ENCODE measurements around the gene METTL26. TPM values are rescaled to one million over a fixed set of nuclear protein-coding genes. Genes with fewer than 3 reads are reported as not detected.

METTL26 gene
- total and polyA plus RNA-seq, 9 of the 15 experiments (the other 6 are each of a cell fraction or from before 2014, with no cell fraction given) = 7.3 to 262 (median 80.9) TPM

DNA sequence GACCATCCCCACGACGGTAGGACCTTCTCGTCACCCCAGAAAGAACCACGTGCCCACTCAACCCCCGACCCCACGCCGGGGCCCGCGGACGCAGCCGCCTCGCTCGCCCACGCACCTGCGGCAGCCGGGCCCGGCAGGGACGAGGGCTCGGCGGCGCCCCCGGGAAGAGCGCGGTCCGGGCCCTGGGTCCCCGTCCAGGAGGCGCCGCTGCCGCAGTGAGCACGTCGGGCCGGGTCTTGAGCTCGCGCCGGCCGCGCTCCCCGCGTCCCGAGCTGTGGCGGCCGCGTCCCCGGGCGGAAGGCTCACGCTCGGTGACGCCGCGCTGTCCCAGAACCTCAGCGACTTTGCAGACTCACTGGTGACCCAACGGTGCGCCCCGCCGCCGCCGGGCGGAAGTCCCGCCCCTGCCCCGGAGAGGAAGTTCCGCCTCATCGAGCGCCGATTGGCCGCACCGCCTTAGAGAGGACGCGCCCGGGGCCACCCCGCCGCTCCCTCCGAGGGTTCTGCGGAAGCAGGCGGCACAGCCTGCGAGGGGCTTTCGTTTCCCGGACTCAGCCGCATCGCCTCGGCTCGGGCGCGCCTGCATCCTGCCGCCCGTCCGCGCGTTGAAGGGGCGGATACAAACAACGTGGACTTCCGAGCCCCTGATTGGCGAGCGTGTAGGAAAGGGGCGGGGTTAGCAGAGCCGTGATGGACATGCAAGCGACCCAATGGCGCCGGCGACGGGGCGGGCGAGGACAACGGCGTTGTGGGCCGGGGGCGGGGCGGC, 47.0 kb downstream of the METTL26 start (continued):
- TF ChIP-seq ZNF395 (CRISPR knock-in tag; IDR thresholded peaks at IDR 0.05) = no peak
- no peak for TF ChIP-seq ZNF79 (CRISPR knock-in tag; IDR thresholded peaks at IDR 0.05; ENCODE audit: low read depth)
- TF ChIP-seq NFXL1 (CRISPR knock-in tag; IDR thresholded peaks at IDR 0.05) = no peak
- TF ChIP-seq ATF3 (IDR thresholded peaks at IDR 0.05) = no peak
- TF ChIP-seq ATF3 (CRISPR knock-in tag; conservative IDR thresholded peaks at IDR 0.05) = peak; percentile 65
- no peak for TF ChIP-seq ZNF12 (CRISPR knock-in tag; IDR thresholded peaks at IDR 0.05)
- TF ChIP-seq UBTF (IDR thresholded peaks at IDR 0.05; ENCODE audit: borderline replicate concordance in 1 of 2, low read depth in 2 of 2, low read length in 2 of 2) = peak; percentile 24 to 44; a peak in 1 of 4 replicates
- no peak for TF ChIP-seq CREB3 (tag; conservative IDR thresholded peaks at IDR 0.05; ENCODE audit: low read depth)
- peak; percentile 83 for TF ChIP-seq POLR2AphosphoS5 (IDR thresholded peaks at IDR 0.05; ENCODE audit: control insufficient read depth, insufficient read depth, low read depth, low read length)
- 0 out of 2 replicates have a peak, but pooled peaks have one; percentile 2 for TF ChIP-seq FOSL1 (tag; conservative IDR thresholded peaks at IDR 0.05)
- TF ChIP-seq TARDBP (IDR thresholded peaks at IDR 0.05) = peak; percentile 69
- 0 out of 2 replicates have a peak, but pooled peaks have one; percentile 15 for TF ChIP-seq CEBPG (CRISPR knock-in tag; IDR thresholded peaks at IDR 0.05)
- TF ChIP-seq CEBPG (tag; conservative IDR thresholded peaks at IDR 0.05 in 1 of 2, IDR thresholded peaks at IDR 0.05 in 1 of 2) = no peak
- TF ChIP-seq, protein P1, sequence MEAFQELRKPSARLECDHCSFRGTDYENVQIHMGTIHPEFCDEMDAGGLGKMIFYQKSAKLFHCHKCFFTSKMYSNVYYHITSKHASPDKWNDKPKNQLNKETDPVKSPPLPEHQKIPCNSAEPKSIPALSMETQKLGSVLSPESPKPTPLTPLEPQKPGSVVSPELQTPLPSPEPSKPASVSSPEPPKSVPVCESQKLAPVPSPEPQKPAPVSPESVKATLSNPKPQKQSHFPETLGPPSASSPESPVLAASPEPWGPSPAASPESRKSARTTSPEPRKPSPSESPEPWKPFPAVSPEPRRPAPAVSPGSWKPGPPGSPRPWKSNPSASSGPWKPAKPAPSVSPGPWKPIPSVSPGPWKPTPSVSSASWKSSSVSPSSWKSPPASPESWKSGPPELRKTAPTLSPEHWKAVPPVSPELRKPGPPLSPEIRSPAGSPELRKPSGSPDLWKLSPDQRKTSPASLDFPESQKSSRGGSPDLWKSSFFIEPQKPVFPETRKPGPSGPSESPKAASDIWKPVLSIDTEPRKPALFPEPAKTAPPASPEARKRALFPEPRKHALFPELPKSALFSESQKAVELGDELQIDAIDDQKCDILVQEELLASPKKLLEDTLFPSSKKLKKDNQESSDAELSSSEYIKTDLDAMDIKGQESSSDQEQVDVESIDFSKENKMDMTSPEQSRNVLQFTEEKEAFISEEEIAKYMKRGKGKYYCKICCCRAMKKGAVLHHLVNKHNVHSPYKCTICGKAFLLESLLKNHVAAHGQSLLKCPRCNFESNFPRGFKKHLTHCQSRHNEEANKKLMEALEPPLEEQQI (IDR thresholded peaks at IDR 0.05) = no peak
- no peak for TF ChIP-seq ETS2 (tag; IDR thresholded peaks at IDR 0.05; ENCODE audit: borderline replicate concordance, poor library complexity, severe bottlenecking)
- TF ChIP-seq, protein P2, sequence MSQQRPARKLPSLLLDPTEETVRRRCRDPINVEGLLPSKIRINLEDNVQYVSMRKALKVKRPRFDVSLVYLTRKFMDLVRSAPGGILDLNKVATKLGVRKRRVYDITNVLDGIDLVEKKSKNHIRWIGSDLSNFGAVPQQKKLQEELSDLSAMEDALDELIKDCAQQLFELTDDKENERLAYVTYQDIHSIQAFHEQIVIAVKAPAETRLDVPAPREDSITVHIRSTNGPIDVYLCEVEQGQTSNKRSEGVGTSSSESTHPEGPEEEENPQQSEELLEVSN (IDR thresholded peaks at IDR 0.05; ENCODE audit: borderline replicate concordance in 1 of 2, extremely low read depth in 1 of 2, insufficient read depth in 1 of 2, insufficient read length in 1 of 2, low read depth in 1 of 2, low read length in 1 of 2, poor library complexity in 1 of 2, severe bottlenecking in 1 of 2) = peak in 1 of 2 experiments; percentile 64
